ENCODE data around the gene NR3C2. TPM values are rescaled to one million over a fixed set of nuclear protein-coding genes. Genes with fewer than 3 reads are reported as not detected.

Gene NR3C2
- total RNA-seq, 2 experiments from 2014 or later, result 2.0 to 5.2 TPM

GRCh38 chr4:148152868-148153625, 289.2 kb downstream of the NR3C2 start:
- BruUV-seq (replicated peaks), result no TSS peak
- H3K27ac ChIP-seq (ENCODE audit: low read depth, low read length, poor library complexity, severe bottlenecking), result no peak overlapping the region
- CTCF ChIA-PET (ENCODE audit: unreplicated experiment), result no interaction called here
- DNase-seq (ENCODE audit: low spot score), result no peak
- H3K9me2 ChIP-seq (ENCODE audit: insufficient read depth, low read length), result no peaks in the 10 kb centered on the region
- no peaks in the 10 kb centered on the region for H3K36me3 ChIP-seq (ENCODE audit: insufficient read depth, low read length)
- TF ChIP-seq CTCF (conservative IDR thresholded peaks at IDR 0.05; ENCODE audit: low read length) (no peak), EZH2phosphoT487 (IDR thresholded peaks at IDR 0.05; ENCODE audit: borderline replicate concordance, low read depth, low read length) (no peak)
- intact Hi-C loops (cut with micrococcal nuclease; ENCODE audit: unreplicated experiment), result no loop called here
- H2AFZ ChIP-seq (ENCODE audit: low read length), result no peak overlapping the region
- no peaks in the 10 kb centered on the region for H4K20me1 ChIP-seq (ENCODE audit: insufficient read depth, low read length)
- no peaks in the 10 kb centered on the region for H3K9me3 ChIP-seq (ENCODE audit: low read length)
- H3K4me2 ChIP-seq (ENCODE audit: low read length), result no peak overlapping the region
- H3K4me3 ChIP-seq (ENCODE audit: low read depth, low read length, poor library complexity, severe bottlenecking), result no peak overlapping the region
- H3K4me1 ChIP-seq (ENCODE audit: insufficient read depth, low read length, poor library complexity, severe bottlenecking), result no peaks in the 10 kb centered on the region
- POLR2A ChIA-PET, result no interaction called here
- H3K79me2 ChIP-seq (ENCODE audit: insufficient read depth, low read depth, low read length), result no peaks in the 10 kb centered on the region

DNA sequence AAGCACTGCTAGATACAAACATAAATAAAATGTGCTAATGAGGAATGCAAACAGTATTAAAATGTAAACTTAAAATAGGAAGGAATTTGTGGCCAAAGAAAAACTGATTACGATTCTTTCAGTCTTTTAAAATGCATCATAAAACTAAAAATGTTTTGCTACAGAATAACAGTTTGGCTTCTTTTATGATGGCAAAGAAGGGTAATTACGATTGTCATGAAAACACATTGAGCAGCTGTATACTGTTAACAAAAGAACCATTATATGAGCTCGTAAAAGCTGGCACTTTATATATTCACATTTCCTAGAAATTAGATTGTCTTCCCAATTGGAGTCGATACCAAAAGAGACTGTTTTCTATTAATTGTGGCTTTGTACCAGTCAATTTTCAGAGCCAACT, 290.4 kb downstream of the NR3C2 start:
- Histone ChIP-seq H3K4me1 (ENCODE audit: insufficient read depth, low read length, poor library complexity, severe bottlenecking) (no peaks in the 10 kb centered on the region), H3K9me2 (ENCODE audit: insufficient read depth, low read length) (no peaks in the 10 kb centered on the region), H3K36me3 (ENCODE audit: insufficient read depth, low read length) (no peaks in the 10 kb centered on the region), H4K20me1 (ENCODE audit: insufficient read depth, low read length) (no peaks in the 10 kb centered on the region), H3K4me2 (ENCODE audit: low read length) (no peak overlapping the region), H3K4me3 (ENCODE audit: low read depth, low read length, poor library complexity, severe bottlenecking) (no peak overlapping the region), H3K9me3 (ENCODE audit: low read length) (no peaks in the 10 kb centered on the region), H2AFZ (ENCODE audit: low read length) (no peak overlapping the region), H3K79me2 (ENCODE audit: insufficient read depth, low read depth, low read length) (no peaks in the 10 kb centered on the region), H3K27ac (ENCODE audit: low read depth, low read length, poor library complexity, severe bottlenecking) (no peak overlapping the region)
- POLR2A ChIA-PET, result no interaction called here
- intact Hi-C loops (cut with micrococcal nuclease; ENCODE audit: unreplicated experiment), result no loop called here
- BruUV-seq (replicated peaks), result no TSS peak
- TF ChIP-seq CTCF (conservative IDR thresholded peaks at IDR 0.05; ENCODE audit: low read length) (no peak), EZH2phosphoT487 (IDR thresholded peaks at IDR 0.05; ENCODE audit: borderline replicate concordance, low read depth, low read length) (no peak)
- DNase-seq (ENCODE audit: low spot score), result no peak
- CTCF ChIA-PET (ENCODE audit: unreplicated experiment), result no interaction called here

DNA sequence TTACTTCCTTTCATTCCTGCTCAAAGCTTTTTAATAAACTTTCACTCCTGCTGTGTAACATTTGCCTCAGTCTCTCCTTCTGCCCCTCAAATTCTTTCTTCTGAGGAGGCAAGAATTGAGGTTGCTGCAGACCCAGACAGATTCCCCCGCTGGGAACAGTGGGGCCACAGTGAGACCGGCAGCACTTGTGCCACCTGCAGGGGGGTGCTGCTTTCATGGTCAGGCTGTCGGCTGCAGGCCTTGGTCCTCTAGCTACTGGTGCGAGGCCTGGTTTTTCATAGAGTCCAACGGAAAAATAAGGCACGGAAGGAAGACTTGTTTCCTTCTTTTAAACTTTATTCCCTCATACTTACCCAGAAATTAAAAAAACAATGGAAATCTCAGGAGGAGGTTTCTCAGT, 296.7 kb downstream of the NR3C2 start:
- H3K27ac ChIP-seq (ENCODE audit: low read depth, low read length, poor library complexity, severe bottlenecking), result no peak overlapping the region
- H3K4me2 ChIP-seq (ENCODE audit: low read length), result no peak overlapping the region
- H3K9me3 ChIP-seq (ENCODE audit: low read length), result no peaks in the 10 kb centered on the region
- no peaks in the 10 kb centered on the region for H3K36me3 ChIP-seq (ENCODE audit: insufficient read depth, low read length)
- CTCF ChIA-PET (ENCODE audit: unreplicated experiment), result no interaction called here
- BruUV-seq (replicated peaks), result no TSS peak
- H3K4me1 ChIP-seq (ENCODE audit: insufficient read depth, low read length, poor library complexity, severe bottlenecking), result no peaks in the 10 kb centered on the region
- TF ChIP-seq CTCF (conservative IDR thresholded peaks at IDR 0.05; ENCODE audit: low read length) (no peak), EZH2phosphoT487 (IDR thresholded peaks at IDR 0.05; ENCODE audit: borderline replicate concordance, low read depth, low read length) (no peak)
- H3K9me2 ChIP-seq (ENCODE audit: insufficient read depth, low read length), result no peaks in the 10 kb centered on the region
- H3K4me3 ChIP-seq (ENCODE audit: low read depth, low read length, poor library complexity, severe bottlenecking), result no peak overlapping the region
- DNase-seq (ENCODE audit: low spot score), result no peak
- H2AFZ ChIP-seq (ENCODE audit: low read length), result no peak overlapping the region
- H3K79me2 ChIP-seq (ENCODE audit: insufficient read depth, low read depth, low read length), result no peaks in the 10 kb centered on the region
- intact Hi-C loops (cut with micrococcal nuclease; ENCODE audit: unreplicated experiment), result no loop called here
- H4K20me1 ChIP-seq (ENCODE audit: insufficient read depth, low read length), result no peaks in the 10 kb centered on the region
- POLR2A ChIA-PET, result no interaction called here

Measured in OCI-LY7 (cell line).